Retinal pigment epithelial cell (primary cell): ENCODE measurements around the gene CBL.
"Not testable (repeated sequence)": the region's sequence is repeated elsewhere in the genome, so short reads cannot be mapped to it uniquely, and the experiment has no call there.

Source experiments
- DNase-seq: peaks from one replicate; pipeline ENCODE4 v3.0.0-alpha.2; 2010; ENCODE audit warnings: low read depth
- H3K4me3 ChIP-seq: 2 replicates; pipeline ENCODE4 v1.5.1; 2011; ENCODE audit warnings: mild to moderate bottlenecking, low read length, control low read depth, moderate library complexity
- CTCF ChIP-seq: conservative IDR thresholded peaks from 2 replicates; pipeline ENCODE4 v1.5.1; 2011; ENCODE audit warnings: low read depth, low read length, control low read depth, inconsistent platforms

Gene CBL

GRCh38 chr11:119218141-119218878 lies 12.2 kb downstream of the CBL start:
- no peak overlapping the region for H3K4me3 ChIP-seq
- no peak for TF ChIP-seq CTCF
- DNase-seq: peak; percentile 66

GRCh38 chr11:119222308-119222707 lies 16.2 kb downstream of the CBL start:
- DNase-seq: no peak
- H3K4me3 ChIP-seq: no peak overlapping the region
- no peak for TF ChIP-seq CTCF

GRCh38 chr11:119222891-119223290 lies 16.8 kb downstream of the CBL start:
- no peak for TF ChIP-seq CTCF
- H3K4me3 ChIP-seq: no peak overlapping the region
- no peak for DNase-seq

GRCh38 chr11:119223856-119224255 lies 17.7 kb downstream of the CBL start:
- H3K4me3 ChIP-seq: no peak overlapping the region
- no peak for DNase-seq

GRCh38 chr11:119228535-119229287 lies 22.6 kb downstream of the CBL start:
- DNase-seq: not testable (repeated sequence)

More at GRCh38 chr11:119223856-119224255, 17.7 kb downstream of the CBL start:
- TF ChIP-seq CTCF: no peak

GRCh38 chr11:119229288-119229672 lies 23.1 kb downstream of the CBL start:
- no peak for TF ChIP-seq CTCF
- no peak overlapping the region for H3K4me3 ChIP-seq
- no peak for DNase-seq

More at GRCh38 chr11:119228535-119229287, 22.6 kb downstream of the CBL start:
- H3K4me3 ChIP-seq: not testable (repeated sequence)

GRCh38 chr11:119229741-119230140 lies 23.6 kb downstream of the CBL start:
- DNase-seq: no peak
- no peak for TF ChIP-seq CTCF
- no peak overlapping the region for H3K4me3 ChIP-seq
